GM19099 (cell line): ENCODE data around the gene GAST.
A peak's percentile ranks its signal among the peaks of the same experiment; 100 is the strongest.

Experiments
- POLR2A ChIP-seq: IDR thresholded peaks from 3 replicates; pipeline ENCODE4 v1.6.1; 2011; ENCODE audit warnings: low read depth; ENCODE audit not compliant: insufficient read length; ENCODE audit errors: extremely low read depth

GAST gene

DNA sequence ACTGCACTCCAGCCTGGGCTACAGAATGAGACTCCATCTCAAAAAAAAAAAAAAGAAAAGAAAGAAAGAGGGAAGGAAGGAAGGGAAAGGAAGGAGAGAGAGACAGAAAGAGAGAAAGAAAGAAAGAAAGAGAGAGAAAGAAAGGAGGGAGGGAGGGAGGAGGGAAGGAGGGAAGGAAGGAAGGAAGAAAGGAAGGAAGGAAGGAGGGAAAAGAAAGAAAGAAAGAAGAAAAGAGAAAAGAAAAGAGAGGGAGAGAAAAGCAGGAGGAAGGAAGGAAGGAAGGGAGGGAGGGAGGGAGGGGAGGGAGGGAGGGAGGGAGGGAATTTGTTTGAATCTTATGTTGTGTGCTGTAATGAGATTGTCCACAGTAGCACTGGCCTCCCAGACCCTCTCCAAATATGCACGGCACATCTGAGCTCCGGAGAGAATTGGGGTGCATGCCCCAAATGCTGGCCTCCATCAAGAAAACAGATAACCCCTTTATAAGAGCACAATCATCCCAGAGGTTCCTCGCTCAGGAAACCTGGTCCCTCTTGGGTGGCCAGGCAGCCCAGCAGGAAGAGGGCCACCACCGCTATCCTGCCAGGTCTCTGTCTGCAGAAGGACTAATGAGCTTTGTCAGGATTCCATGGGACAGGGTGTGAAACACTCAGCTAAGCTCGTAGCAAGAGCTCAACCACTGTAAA, 32.2 kb upstream of the GAST start:
- TF ChIP-seq POLR2A = no peak

DNA sequence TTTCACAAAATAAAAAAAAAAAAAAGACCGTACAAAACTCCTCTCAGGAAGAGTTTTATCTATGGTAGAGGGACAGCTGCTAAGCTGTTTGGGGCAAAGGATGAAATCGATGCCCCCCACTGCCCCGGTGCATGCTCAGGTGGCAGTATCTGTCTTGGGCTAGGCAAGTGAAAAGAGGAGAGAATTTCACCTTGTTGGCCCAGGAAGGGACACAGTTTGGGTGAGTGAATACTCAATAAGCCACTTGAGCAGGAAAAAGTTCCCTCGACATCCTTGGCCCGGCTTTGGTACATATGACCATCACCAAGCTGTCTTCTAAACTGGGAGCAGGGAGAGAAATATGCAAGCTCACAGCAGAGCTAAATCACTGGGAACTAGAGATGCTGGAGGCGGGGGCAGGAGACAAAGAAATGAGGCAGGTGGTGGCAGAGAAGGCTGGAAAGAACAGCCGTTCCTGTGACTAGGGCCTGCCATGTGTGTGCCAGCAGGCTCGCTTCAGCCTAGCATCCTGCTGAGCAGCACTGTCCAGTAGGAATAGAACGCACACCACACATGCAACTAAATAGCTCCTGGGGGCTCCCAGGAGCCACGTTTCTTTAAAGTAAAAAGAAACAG, 31.6 kb upstream of the GAST start:
- TF ChIP-seq POLR2A = no peak

DNA sequence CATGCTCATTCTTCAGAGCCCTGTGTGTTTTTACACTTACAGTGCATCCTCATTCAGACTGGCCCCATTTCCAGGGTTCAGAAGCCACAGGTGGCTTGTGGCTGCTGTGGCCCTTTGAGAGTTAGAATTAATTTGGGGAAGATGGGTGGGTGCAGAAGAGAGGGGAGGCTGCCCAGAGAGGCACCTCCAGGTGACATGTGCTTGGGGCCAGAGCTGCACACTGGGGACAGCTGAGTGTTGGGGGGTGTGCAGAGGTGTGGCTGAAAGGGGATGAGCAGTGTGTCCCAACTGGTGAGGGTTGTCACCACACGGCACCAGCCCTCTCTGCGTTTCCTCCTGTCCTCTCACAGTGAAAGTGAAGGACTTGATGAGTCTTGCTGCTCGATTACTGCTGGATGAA, 30.4 kb upstream of the GAST start:
- TF ChIP-seq POLR2A = no peak

DNA sequence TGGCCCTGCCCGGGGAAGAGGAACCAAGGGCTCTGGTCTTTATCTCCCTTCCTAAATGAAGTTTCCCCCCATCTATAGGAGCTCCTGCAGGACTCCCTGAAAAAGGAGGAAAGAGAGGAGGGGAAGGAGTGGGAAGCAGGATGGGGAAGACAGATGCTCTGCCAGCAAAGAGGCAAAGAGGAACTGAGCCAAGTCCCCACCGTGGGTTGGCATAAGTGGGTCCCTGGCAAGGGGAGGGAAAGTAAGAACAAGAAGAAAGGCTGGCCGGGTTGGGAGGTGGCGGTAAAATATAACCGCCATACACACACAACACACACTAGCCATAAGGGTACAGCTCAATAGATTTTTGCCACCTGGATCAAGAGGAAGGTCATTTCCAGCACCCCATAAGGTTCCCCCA, 29.5 kb upstream of the GAST start:
- no peak for TF ChIP-seq POLR2A

DNA sequence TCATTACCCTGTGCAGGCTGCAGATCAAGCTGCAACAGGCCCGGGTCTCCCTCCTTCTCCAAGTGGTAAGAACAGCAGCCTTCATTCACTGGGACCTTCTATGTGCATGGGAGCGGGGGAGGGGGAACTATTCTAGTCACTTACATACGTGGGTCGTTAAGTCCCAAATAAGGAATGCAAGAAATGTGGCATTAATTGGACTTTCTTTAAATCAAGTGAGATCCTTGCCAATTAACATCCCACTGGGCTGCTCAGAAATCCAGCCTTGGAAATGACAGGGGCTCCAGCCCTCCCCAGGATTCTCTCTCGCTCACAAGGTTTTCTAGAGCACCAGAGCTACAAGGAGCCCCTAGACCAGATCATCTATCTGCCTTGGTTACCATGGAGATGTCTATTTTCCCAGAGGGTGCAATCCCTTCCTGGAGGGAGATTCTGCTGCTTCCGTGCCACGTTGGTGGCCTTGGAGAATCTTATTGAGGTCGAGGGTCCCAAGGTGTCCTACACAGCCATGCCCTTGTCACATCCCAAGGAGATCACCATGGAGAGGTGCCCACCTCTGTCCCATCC, 28.6 kb upstream of the GAST start:
- no peak for TF ChIP-seq POLR2A

DNA sequence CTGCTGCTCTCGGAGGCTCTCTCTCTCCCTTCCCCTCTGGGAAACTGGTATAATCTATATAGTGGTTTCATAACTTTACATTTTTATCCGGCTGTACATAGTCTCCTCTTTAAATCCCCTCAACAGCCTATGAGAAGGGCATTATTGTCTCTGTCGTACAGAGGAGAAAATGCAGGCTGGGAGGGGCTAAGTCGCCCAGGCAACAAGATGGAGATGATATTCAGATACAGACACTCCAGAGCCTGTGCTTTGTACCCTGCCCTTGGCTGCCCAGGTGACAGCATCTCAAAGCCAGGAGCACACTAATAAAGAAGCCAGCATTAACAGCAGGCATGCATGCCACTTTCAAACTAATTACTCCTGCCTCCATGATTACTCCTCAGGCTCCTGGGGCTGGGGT, 28.1 kb upstream of the GAST start:
- no peak for TF ChIP-seq POLR2A

DNA sequence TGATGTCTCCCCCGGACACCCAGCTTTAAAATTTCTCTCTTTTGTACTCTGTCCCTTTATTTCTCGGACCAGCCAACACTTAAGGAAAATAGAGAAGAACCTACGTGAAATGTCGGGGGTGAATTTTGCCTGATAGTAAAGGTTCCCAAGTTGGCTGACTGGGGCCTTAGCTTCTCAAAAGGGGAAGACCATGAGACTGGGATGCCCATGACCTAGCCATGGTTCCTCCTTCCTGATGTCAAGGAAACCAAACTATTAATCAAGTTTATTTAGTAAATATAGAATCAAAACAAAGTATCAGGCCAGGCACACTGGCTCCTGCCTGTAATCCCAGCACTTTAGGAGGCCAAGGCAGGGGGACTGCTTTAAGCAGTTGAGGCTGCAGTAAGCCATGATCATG, 25.9 kb upstream of the GAST start:
- no peak for TF ChIP-seq POLR2A

DNA sequence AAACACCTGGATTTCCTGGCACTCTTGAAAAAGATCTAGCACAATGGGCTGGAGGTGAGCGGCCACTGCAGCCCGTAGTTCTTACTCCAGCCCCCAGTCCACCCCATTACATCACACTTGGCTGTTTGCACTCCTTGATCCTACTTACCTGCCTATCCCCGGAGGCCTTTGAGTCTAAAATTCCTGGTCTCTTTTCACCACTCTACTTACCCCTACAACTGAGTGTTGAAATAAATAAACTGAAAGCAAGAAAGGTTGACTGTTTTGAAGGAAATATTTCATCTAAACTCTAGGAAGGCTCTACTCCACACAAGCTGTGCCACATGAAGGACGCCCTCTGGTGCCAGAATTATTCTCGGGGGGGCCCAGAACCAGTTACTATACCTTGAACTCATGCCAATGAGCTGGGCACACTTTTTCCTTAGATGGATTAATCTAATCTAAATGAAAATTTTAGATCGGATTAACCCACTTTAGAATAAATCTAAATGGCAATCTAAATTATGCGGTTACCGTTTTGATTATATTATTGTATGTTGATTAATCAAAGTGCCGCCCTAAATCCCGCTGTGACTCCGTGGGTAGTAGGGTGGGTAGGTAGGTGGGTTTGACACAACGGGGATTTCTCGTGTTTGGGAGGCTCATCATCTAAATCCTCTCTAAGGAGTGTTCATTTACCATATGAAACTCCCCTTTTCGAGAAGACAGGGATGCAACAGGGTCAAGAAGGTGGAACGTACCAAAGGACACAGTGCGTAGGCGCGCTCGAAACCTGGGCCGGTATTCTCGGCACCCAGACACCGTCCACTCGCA, 24.1 kb upstream of the GAST start:
- TF ChIP-seq POLR2A = no peak

DNA sequence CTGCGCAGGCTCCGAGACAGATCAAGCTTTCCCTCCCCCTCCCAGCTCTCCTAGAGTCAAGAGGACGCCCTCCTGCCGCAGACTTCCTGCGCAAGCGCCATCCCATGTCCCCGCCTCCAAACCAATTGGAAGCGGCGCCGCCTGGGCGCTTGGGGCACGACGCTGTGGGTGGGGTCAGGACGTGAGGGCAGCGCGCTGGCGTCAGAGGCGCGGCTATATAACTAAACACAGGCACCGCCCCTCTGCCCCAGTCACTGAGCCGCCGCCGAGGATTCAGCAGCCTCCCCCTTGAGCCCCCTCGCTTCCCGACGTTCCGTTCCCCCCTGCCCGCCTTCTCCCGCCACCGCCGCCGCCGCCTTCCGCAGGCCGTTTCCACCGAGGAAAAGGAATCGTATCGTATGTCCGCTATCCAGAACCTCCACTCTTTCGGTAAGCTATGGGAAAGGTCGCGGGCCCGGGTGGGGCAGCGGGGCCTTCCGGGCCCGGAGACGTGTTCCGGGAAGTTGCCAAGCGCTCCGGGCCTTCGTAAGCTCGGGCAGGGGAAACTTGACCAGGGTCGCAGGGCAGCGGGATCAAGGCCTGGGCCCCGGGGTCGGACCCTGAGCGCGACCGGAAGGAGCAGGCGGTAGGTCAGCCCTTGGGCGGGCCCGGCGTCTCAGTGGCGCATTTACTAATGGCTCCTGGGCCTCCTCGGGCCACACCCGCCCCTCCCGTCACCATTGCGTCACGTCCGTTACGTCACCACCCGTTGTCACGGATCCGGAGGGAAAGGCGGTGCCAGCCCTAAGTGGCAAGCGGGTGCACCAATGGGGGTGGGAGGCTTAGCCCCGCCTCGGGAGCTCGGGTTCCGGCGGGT, 23.3 kb upstream of the GAST start, which contains the start of gene EIF1:
EIF1 (plus strand) TSS at position 245 of the 856 bp plus-strand sequence; CDS start at position 399, 154 bp downstream.
- TF ChIP-seq POLR2A = peak; percentile 100

DNA sequence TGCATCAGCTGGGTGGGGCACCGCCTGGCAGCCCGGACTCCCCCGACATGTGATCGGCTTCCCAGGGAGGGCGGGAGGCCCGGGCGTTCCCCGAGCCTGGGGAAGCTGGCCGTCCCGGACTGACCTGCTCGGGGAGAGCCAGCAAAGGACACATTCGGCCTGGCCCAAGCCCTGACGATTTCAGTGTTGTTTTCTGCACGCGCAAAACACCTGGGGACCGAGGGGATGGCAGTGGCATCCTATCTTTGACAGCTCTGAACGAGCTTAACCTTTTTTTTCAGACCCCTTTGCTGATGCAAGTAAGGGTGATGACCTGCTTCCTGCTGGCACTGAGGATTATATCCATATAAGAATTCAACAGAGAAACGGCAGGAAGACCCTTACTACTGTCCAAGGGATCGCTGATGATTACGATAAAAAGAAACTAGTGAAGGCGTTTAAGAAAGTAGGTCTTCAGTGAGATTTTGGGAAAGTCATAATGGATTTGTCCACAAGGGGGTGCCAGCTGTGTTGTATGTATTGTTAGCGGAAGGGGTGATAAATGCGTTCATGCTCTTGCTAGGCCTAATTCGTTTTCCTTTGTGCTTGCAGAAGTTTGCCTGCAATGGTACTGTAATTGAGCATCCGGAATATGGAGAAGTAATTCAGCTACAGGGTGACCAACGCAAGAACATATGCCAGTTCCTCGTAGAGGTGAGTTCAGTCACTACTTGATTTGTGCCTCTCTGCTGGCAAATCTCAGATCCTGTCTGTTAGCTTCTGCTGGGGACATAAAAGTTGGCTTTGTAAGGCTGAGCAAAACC, 22.4 kb upstream of the GAST start:
- TF ChIP-seq POLR2A = no peak

DNA sequence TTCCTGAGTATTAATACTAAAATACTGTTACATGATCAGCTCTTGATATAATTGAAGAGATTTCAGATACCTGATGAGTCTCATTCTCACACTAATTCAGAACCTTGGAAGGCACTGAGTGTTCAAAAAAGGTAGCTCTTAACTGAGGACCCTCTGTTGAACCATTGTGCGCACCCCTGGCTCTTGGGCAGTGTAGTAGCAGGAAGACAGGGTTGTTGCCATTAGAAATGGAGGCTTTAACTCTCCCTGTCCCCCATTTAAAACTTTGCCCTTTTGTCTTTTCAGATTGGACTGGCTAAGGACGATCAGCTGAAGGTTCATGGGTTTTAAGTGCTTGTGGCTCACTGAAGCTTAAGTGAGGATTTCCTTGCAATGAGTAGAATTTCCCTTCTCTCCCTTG, 21.6 kb upstream of the GAST start:
- TF ChIP-seq POLR2A = no peak

DNA sequence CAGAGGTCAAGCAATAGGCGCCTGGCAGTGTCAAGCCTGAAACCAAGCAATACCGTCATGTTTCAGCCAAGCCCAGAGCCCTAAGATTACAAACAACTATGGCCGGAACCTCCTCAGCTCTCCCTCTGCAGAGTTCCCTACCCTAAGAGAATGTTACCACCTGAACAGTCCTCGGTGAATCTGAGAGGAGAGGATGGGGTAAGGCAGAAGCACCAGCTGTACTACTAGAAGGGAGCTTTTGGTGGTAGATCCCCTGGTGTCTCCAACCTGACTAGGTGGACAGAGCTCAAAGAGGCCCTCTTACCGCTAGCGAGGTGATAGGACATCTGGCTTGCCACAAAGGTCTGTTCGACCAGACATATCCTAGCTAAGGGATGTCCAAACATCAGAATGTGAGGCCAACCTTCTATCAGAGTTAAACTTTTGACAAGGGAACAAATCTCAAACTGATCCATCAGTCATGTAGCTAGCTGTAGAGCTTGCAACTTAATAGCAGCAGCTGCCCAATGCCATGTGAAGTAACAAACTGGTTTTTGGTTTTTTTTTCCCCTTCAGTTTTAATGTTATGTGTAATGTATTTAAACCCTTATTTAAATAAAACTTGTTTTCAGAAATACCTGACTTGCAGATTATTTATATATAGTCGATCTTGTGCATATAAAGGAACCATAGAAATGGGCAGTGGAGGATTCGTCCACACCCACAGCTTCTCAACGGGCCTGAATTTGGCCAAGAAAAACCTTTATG, 20.9 kb upstream of the GAST start:
- no peak for TF ChIP-seq POLR2A
